ENCODE measurements around the gene F11R. TPM values are rescaled to one million over a fixed set of nuclear protein-coding genes. Genes with fewer than 3 reads are reported as not detected.
A peak's percentile ranks its signal among the peaks of the same experiment; 100 is the strongest.
"Not testable (repeated sequence)": the region's sequence is repeated elsewhere in the genome, so short reads cannot be mapped to it uniquely, and the experiment has no call there.

The F11R gene
- total RNA-seq, 1 donor from 2014 or later, result 10.9 TPM

DNA sequence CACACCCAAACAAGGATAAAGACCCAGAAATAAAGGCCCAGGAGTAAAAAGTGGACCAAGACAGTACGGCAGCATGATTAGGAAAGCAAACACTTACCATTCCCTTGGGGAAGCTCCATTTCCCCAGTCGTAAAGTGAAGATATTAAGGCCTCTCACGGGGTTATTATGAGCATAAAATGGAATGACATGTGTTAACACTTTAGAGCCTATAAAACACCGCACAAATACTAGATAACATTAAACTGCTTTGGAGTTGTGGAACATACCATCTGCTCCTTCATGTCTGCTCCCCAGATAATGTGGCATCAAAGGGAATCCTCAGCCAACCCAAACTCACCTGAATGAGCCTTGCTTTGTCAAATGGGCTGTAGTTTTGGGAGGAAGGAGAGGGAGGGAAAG lies 57.4 kb downstream of the F11R start:
- DNase-seq, result no peak

DNA sequence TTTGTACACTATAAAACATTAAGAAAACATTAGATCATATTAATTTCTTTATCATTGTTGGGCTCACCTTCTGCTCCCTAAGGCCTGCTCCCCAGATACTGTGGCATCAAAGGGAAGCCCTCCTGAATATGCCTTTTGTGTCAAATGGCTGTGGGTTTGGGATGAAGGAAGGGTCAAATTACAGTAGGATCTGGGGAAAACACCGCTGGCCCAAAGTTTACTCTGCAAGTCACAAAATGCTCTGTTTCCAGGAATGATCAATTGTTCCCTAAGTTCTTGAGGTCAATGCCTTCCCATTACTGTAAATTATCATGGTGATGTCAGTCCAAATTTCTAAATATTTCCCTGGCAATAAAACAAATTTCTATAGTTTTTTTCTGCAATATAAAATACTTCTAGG lies 59.5 kb downstream of the F11R start:
- no peak for DNase-seq

- no peak for DNase-seq
Observed at GRCh38 chr1:160956966-160957365, 64.0 kb downstream of the F11R start.

GRCh38 chr1:160954158-160955104 lies 66.5 kb downstream of the F11R start, which contains the start of gene ITLN2:
TSS of gene ITLN2 (minus strand) at chr1:160954809. CDS start at chr1:160954741, 68 bp downstream.
- DNase-seq, result no peak

DNA sequence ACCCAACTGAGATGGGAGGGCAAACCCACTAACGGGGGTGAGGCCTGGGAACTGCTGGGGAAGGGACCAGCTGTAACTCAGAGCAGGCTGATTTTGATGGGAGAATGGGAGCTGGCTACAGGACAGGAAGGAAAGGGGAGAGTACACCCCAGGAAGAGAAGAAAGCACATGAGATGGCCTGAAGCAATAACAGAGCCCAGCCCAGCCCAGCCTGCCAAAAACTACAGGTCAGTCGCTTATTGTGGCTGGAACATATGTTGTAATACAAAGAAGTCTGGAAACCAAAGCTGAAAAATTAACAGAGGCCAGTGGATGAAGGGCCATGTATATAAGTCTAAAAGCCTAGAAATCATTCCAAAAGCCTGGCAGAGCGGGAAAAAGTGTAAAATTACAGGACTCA lies 67.9 kb downstream of the F11R start:
- no peak for DNase-seq

GRCh38 chr1:160952129-160952510 lies 68.8 kb downstream of the F11R start:
- DNase-seq, result no peak

- peak; percentile 12 for DNase-seq
Observed at GRCh38 chr1:160951443-160952128, 69.4 kb downstream of the F11R start.

DNA sequence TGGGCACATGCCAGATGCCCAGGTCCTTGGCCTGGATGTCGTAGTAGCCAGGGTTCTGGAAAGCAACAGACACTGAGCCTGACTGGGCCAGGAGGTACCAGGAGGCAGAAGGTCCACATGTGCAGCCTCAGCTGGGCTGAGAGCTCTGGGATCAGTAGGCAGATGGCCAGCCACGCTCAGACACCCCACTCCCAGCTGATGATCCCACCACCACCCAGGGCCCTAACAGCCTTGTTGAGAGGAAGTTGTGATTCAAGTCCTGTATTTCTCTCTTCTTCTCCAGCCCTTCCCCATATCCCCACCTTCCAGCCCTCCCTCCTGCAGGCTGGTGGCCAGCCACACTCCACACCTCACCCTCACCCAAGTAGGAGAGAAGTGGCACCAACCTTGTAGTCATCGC lies 70.3 kb downstream of the F11R start:
- no peak for DNase-seq

- DNase-seq, result no peak
Observed at GRCh38 chr1:160949881-160950280, 71.1 kb downstream of the F11R start.

GRCh38 chr1:160949216-160949880 lies 71.6 kb downstream of the F11R start:
- DNase-seq, result not testable (repeated sequence)

GRCh38 chr1:160947174-160947759 lies 73.7 kb downstream of the F11R start:
- not testable (repeated sequence) for DNase-seq

- not testable (repeated sequence) for DNase-seq
Observed at GRCh38 chr1:160945881-160946280, 75.1 kb downstream of the F11R start.

Small RNA genes lying within 50 kb of the gene (small RNA-seq; reads per million reads assigned to genes)
- not detected for gene AL591806.2

Other genes with a start within 250 kb of the F11R start
- not detected for gene LY9, start 225.0 kb downstream of the F11R start, total RNA-seq
- gene CD244, start 158.3 kb downstream of the F11R start, total RNA-seq, result not detected
- 0.47 TPM for gene ITLN1, start 136.0 kb downstream of the F11R start, total RNA-seq
- not detected for gene ITLN2, start 66.3 kb downstream of the F11R start, total RNA-seq
- gene TSTD1, start 17.8 kb upstream of the F11R start, total RNA-seq, result 42.6 TPM
- gene USF1, start 24.8 kb upstream of the F11R start, total RNA-seq, result 131 TPM
- 1.7 TPM for gene ARHGAP30, start 48.7 kb upstream of the F11R start, total RNA-seq
- not detected for gene NECTIN4, start 68.4 kb upstream of the F11R start, total RNA-seq
- gene KLHDC9, start 77.2 kb upstream of the F11R start, total RNA-seq, result 0.78 TPM
- gene PFDN2, start 96.9 kb upstream of the F11R start, total RNA-seq, result 33.8 TPM
- 18.7 TPM for gene NIT1, start 97.0 kb upstream of the F11R start, total RNA-seq
- gene DEDD, start 111.5 kb upstream of the F11R start, total RNA-seq, result 26.8 TPM
- 99.4 TPM for gene UFC1, start 132.8 kb upstream of the F11R start, total RNA-seq
- 10.6 TPM for gene USP21, start 138.3 kb upstream of the F11R start, total RNA-seq
- 25.4 TPM for gene PPOX, start 145.3 kb upstream of the F11R start, total RNA-seq
- gene B4GALT3, start 156.4 kb upstream of the F11R start, total RNA-seq, result 21.4 TPM
- 0.62 TPM for gene ADAMTS4, start 177.9 kb upstream of the F11R start, total RNA-seq
- 85.2 TPM for gene NDUFS2, start 181.2 kb upstream of the F11R start, total RNA-seq
- gene FCER1G, start 194.1 kb upstream of the F11R start, total RNA-seq, result 1.6 TPM
- not detected for gene APOA2, start 202.5 kb upstream of the F11R start, total RNA-seq
- 20.1 TPM for gene TOMM40L, start 204.9 kb upstream of the F11R start, total RNA-seq
- gene NR1I3, start 217.1 kb upstream of the F11R start, total RNA-seq, result 0.47 TPM
- 3.1 TPM for gene PCP4L1, start 237.6 kb upstream of the F11R start, total RNA-seq

Data from occipital lobe (tissue), 3 donors.